Left renal pelvis (tissue), 4 donors: ENCODE results near the gene PRPH. TPM values are rescaled to one million over a fixed set of nuclear protein-coding genes. Genes with fewer than 3 reads are reported as not detected.
"Not testable (repeated sequence)": the region's sequence is repeated elsewhere in the genome, so short reads cannot be mapped to it uniquely, and the experiment has no call there.

Experiments
- DNase-seq, 4 donors: peaks; one replicate each; pipeline ENCODE4 v3.0.0-alpha.2; 2013; ENCODE audit warnings: low read depth in 4 of 4, low spot score in 3 of 4
- polyA plus RNA-seq, 4 donors: library from polyadenylated mRNA; unstranded; fragments of 120-200 nt; gene quantifications; one replicate each; pipeline ENCODE4 v1.2.1, GENCODE V29; 2013; ENCODE audit not compliant: insufficient read length in 4 of 4

Gene PRPH
- polyA plus RNA-seq, 4 donors, result 0.29 to 5.8 (median 3.0) TPM

DNA sequence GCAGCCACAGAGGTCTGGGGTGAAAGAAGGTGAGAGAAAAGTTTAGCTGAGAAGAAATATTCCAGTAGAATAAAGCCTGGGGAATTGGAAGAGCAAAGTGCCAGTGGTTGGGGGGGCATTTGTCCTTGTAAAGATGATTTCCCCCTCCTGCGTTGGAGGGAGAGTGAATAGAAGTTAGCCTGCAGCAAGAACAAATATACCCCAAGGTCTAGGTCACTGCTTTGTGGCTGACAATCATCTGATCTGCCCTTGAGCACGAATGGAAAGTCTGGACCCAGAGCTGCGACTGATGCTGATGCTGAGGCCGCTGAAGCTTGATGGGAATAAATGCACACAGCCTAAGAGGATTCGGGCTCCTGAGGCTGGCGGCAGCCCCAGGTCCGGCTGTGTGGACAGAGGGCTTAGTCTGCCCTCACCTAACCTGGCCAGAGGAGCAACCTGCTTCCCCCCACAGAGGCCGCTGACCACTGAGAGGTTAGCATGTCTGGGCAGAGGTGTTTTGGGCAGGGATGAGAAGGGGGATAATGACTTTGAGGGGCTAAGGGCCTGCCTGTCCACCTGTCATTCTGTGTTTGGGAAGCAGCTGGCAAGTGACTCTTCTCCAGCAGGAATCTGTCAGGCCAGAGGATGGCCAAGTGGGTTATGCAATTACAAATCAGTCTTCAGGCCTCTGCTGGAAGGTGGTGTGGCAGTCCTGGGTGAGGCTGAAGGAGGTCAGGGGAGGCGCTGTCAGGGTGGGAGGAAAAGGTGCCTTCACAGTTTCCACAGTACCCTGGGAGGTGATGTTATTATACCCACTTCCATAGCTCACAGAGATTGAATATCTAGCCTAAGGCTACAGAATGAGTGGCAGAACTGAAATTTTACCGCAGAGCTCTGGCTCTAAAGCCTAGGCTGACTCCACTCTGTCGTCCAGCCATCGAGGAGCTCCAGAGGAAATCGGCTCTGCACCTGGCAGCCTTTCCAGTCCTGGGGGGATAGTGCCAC lies 18.4 kb upstream of the PRPH start:
- no peak for DNase-seq

- no peak for DNase-seq
These were observed 17.5 kb upstream of the PRPH start for GRCh38 chr12:49277466-49277865.

DNA sequence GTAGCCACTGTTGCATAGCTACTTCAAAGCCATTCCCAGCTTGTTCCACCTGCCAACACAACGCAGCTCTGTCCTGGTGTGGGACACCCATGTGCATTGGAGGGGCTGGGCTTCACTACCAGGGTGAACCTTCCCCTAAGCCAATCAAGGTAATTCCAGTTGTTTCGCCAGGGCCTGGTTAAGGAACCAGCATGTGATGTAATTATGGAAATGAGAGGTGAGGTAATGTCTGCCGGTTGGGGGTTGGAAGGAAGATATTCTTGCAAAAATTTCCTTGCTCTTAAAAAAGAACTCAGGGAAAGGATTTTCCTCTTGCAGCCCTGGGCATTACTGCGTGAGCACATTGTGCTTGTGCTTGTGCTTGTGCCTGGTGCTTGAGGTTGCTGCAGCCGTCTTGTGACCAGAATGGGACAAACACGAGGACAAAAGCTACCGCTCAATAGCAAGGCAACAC lies 15.2 kb upstream of the PRPH start:
- no peak for DNase-seq

GRCh38 chr12:49280545-49280944 lies 14.4 kb upstream of the PRPH start:
- not testable (repeated sequence) for DNase-seq

- no peak for DNase-seq
These were observed 12.6 kb upstream of the PRPH start for GRCh38 chr12:49282302-49282701.

- not testable (repeated sequence) for DNase-seq
These were observed 12.1 kb upstream of the PRPH start for GRCh38 chr12:49282740-49283375.

DNA sequence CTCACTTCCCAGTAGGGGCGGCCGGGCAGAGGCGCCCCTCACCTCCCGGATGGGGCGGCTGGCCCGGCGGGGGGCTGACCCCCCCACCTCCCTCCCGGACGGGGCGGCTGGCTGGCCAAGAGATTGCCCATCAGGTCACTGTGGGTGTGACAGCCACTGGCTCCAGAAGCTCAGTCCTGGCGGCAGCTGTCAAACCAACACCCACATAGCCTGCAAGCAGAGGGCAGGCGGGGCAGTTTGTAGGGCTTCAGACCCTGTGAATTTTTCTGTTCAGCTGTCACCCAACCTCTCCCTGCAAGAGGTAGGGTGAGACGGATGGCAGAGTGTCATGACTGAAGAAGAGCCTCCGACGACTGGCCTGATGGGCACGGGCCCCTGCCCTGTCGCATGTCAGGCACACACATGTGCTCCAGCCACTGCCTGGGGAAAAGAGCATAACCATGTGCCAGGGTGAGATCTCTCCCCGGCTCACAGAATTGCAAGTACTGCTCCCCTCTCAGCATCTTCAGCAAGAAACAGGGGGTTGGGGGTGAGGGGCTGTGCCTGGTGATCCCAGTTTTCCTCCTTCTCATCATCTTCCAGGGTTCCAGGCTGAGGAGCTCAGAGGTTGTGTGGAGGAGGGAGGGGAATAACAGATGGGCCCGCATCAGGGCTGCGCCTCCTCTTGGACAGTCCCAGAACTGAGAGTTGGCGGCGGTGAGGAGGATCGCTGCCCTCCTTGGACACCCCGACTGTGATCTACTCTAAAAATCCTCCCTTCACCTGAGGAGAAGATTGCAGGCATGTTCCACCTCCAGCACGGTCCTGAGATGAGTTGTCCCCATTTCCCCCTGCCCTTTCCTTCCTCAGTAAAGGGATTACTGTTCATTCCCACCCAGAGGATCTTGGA lies 11.2 kb upstream of the PRPH start:
- no peak for DNase-seq

DNA sequence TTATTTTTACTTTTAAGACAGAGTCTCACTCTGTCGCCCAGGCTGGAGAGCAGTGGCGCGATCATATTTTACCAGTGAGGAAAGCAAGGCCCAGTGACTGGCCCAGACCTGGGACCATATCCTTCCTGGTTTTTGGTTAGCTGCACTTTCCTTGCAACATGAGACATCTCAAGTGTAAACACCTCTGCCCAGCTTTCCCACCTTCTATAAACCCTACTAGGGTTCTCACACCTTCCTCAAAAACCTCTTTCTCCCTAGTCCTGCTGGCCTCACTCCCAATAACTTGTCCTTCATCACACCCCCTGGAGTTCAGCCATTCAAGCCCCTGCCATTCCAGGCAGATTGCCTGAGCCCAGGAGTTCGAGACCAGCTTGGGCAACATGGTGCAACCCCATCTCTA lies 10.3 kb upstream of the PRPH start:
- DNase-seq, result no peak

DNA sequence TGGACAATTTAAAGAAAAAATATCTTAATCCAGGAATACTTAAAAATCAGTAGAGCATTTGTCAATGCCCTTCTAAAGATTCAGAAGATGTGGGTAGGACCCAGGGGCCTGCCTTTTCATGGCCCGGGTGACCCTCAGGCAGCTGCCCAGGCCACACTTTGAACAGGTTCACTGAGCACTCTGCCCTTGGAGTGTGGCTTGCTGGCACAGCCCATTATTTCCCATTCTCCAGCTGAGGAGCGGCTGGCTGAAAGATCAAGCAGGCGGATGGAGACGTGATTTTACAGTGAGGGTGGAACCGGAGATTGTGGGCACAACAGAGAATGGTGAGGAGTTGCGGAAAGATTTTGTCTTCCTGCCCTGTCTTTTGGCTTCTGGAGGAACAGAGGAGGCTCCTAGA lies 7.1 kb upstream of the PRPH start:
- DNase-seq, result no peak

DNA sequence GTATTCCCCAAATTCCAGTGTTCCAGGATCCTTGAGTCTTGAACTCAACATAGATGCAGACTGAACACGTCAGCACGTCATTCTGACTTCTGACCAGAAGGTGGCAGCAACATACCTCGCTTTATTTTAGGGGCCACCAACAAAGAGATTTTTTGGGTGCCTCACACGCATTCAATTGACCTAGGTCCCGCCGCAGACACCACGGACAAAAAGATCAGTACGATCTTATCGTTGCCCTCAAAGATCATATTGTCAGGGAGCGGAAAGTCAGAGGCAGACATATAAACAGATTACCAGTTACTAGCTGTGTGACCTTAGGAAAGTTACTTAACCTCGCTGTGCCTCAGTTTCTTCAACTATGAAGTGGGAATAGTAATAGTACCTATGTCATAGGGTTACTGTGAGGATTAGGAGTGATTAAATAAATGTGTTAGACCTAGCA lies 6.5 kb upstream of the PRPH start:
- no peak for DNase-seq

GRCh38 chr12:49288922-49289555 lies 5.9 kb upstream of the PRPH start:
- DNase-seq, result no peak

- DNase-seq, result no peak
These were observed 2.3 kb upstream of the PRPH start for GRCh38 chr12:49292729-49293055.

- no peak for DNase-seq
These were observed 1.6 kb upstream of the PRPH start for GRCh38 chr12:49293056-49293956.

- DNase-seq, result no peak
These were observed 702 bp upstream of the PRPH start for GRCh38 chr12:49294086-49294803.

DNA sequence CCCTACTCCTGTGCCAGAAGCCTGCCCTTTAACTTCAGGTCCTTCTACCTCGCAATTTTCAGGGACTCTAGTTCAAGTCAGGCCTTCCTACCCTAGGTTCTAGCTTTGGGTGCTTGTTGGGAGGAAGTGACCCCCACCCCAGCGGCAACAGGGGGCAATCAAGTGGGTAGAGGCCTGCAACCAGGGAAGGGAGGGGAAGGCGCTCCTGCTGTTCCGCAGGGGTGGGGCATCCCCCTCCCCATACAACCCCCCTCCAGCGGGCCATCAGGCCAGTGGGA lies 204 bp upstream of the PRPH start:
- DNase-seq, result no peak

- DNase-seq, result no peak
These were observed 1.3 kb downstream of the PRPH start for GRCh38 chr12:49296034-49296835.

- DNase-seq, result no peak
These were observed 2.1 kb downstream of the PRPH start for GRCh38 chr12:49296836-49297694.
